Right atrium auricular region (tissue), 2 donors: ENCODE data around the gene SYT7. TPM values are rescaled to one million over a fixed set of nuclear protein-coding genes. Genes with fewer than 3 reads are reported as not detected.

Source experiments
- DNase-seq: peaks from one replicate; pipeline ENCODE4 v3.0.0-alpha.2; 2019; ENCODE audit warnings: low spot score
- H3K27ac ChIP-seq, 2 donors: fragments of 200-600 bp; sonication (generic); 1 replicate in 1 of 2; 2 replicates in 1 of 2; pipeline ENCODE4 v1.5.1; 2016 to 2019
- H3K27me3 ChIP-seq, 2 donors: fragments of 200-600 bp; sonication (generic); one replicate each; pipeline versions ENCODE4 v1.5.1 to v1.6.0; 2017 to 2019
- H3K36me3 ChIP-seq: fragments of 200-600 bp; sonication (generic); one replicate; pipeline ENCODE4 v1.5.1; 2016
- H3K4me1 ChIP-seq, 2 donors: fragments of 200-600 bp; sonication (generic); one replicate each; pipeline versions ENCODE4 v1.5.1 to v1.6.0; 2017 to 2019
- H3K4me3 ChIP-seq, 2 donors: fragments of 200-600 bp; sonication (generic); 1 replicate in 1 of 2; 2 replicates in 1 of 2; pipeline ENCODE4 v1.5.1; 2017 to 2019; ENCODE audit warnings: mild to moderate bottlenecking in 1 of 2, moderate library complexity in 1 of 2
- H3K9me3 ChIP-seq, 2 donors: fragments of 200-600 bp; sonication (generic); one replicate each; pipeline ENCODE4 v1.5.1; 2019
- total RNA-seq, 2 donors: library from RNA; depleted of rRNA; stranded (reverse); fragments of >200 nt; gene quantifications; one replicate each; pipeline ENCODE4 v1.1.0, GENCODE V29; 2016
- TF ChIP-seq, protein P1 (sequence below), 2 donors: fragments of 200-600 bp; sonication (generic); IDR thresholded peaks; one replicate each; pipeline ENCODE4 v1.5.1; 2019; ENCODE audit warnings: antibody characterized with exemption in 2 of 2

The SYT7 gene
- total RNA-seq, 2 donors from 2014 or later, result 19.2 to 23.6 TPM

DNA sequence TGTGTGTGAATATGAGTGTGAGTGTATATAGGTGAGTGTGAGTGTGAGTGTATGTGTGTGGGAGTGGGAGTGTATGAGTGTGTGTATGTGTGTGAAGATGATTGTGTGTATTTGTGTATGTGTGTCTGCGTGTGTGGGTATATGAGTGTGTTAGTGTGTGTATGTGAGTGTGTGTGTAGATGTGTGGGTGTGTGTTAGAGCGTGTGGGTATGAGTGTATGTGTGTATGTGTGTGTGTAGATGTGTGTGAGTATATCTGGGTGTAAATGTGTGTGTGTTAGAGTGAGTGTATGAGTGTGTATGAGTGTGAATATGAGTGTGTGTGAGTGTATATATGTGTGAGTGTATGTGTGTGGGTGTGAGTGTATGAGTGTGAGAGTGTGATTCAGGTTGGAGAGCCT is 83.4 kb downstream of the SYT7 start:
- TF ChIP-seq, protein P1, sequence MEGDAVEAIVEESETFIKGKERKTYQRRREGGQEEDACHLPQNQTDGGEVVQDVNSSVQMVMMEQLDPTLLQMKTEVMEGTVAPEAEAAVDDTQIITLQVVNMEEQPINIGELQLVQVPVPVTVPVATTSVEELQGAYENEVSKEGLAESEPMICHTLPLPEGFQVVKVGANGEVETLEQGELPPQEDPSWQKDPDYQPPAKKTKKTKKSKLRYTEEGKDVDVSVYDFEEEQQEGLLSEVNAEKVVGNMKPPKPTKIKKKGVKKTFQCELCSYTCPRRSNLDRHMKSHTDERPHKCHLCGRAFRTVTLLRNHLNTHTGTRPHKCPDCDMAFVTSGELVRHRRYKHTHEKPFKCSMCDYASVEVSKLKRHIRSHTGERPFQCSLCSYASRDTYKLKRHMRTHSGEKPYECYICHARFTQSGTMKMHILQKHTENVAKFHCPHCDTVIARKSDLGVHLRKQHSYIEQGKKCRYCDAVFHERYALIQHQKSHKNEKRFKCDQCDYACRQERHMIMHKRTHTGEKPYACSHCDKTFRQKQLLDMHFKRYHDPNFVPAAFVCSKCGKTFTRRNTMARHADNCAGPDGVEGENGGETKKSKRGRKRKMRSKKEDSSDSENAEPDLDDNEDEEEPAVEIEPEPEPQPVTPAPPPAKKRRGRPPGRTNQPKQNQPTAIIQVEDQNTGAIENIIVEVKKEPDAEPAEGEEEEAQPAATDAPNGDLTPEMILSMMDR (IDR thresholded peaks at IDR 0.05), result no peak
- H3K4me1 ChIP-seq, result no peaks in the 10 kb centered on the region
- H3K4me3 ChIP-seq, result no peak overlapping the region
- no peaks in the 10 kb centered on the region for H3K36me3 ChIP-seq
- no peaks in the 10 kb centered on the region for H3K27me3 ChIP-seq
- no peak overlapping the region for H3K27ac ChIP-seq
- H3K9me3 ChIP-seq, result no peaks in the 10 kb centered on the region
- DNase-seq, result no peak

DNA sequence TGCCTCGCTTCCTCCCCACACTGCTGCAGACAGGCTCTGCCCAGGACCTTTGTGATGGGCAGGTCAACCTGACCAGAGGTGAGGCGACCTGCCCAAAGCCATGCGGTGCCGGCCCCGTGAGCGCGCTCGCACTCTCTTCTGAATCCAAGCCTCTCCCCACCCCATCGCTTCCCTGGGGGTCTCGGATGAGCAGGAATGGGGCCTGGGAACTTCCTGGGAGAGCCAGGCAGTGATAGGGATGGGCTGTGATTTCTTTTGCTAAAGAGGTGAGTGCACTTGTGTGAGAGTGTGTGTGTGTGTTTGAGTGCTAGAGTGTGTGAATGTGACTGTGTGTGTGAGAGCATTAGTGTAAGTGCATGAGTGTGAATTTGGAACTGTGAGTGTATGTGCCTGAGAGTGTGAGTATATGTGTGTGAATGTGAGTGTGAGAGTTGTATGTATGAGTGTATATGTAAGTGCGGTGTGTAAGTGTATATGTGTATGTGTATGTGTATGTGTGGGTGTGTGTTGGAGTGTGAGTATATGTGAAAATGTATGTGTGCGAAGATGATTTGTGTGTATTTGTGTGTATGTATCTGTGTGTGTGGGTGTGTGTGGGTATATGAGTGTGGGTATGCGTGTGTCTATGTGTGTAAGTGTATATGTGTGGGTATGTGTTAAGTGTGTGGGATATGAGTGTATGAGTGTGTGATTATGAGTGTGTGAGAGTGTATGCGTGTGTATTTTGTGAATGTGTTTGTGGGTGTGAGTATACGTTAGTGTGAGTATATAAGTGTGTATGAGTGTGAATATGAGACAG is 84.1 kb downstream of the SYT7 start:
- Histone ChIP-seq H3K27me3 (no peaks in the 10 kb centered on the region), H3K4me1 (no peaks in the 10 kb centered on the region), H3K27ac (no peak overlapping the region), H3K9me3 (no peaks in the 10 kb centered on the region), H3K36me3 (no peaks in the 10 kb centered on the region), H3K4me3 (no peak overlapping the region)
- DNase-seq, result no peak
- TF ChIP-seq, protein P1 (IDR thresholded peaks at IDR 0.05), result no peak

DNA sequence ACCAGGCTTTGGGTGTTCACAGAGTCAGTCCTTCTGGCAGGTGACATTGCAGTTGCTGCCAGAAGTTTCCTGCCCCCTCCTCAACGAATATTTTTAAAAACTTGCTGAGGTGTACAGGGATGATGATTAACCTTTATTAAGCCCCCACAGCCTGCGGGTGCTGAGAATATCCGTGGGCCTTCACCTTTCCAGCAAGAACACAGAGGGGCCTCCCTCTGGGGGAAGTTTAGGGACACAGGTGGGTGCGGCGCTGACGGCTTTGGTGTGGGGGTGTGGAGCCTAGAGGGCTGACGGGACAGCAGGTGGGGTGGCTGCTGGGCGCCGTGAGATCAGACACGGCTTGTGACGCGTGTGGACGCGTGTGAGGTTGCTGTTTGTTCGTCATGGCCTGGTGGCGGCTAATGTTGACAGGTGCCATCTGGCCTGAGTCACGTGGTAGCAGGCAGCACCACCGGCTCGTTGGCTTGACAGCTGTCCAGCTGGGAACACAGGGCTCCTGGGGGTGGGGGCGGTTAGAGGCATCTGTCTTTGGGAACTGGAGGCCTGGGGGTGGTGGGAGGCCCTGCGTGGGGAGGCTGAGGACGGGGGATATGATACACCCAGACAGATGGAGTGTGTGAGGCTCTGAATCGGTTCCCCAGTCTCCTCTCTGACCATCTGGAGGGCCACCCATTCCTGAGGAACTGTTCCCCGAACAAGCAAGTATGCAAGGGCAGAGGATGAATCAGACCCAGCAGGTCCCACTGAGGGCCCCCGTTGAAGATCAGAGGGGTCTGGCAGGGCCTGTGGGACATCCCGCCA is 84.9 kb downstream of the SYT7 start:
- Histone ChIP-seq H3K27ac (no peak overlapping the region), H3K36me3 (no peaks in the 10 kb centered on the region), H3K4me3 (no peak overlapping the region), H3K4me1 (no peaks in the 10 kb centered on the region), H3K27me3 (no peaks in the 10 kb centered on the region), H3K9me3 (no peaks in the 10 kb centered on the region)
- TF ChIP-seq, protein P1 (IDR thresholded peaks at IDR 0.05), result no peak
- DNase-seq, result no peak

DNA sequence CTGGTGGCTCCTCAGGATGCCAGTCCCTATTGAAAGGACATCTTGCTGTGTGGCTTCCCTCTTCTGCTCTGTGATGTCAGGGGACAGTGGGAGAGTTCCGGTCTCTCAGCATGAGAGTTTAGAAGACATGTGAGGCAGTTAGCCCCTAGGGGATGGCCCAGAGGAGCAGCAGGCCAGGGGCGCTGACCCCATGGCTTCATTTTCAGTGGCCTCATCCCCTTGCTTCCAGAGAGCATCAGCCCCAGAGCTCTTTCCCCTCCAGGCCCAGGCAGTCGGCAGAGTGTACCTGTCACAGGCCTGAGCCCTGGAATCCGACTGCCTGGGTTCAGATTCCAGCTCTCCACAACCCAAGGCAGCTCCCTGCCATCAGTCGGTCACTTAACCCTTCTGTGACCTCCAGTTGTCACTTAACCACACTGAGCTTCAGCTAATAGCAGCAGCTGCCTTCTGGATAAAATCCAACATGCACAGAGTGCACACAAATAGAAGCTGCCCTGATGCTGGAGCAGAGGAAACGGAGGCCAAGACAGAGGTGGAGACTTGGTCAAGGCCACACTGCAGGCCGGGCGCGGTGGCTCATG is 86.4 kb downstream of the SYT7 start:
- Histone ChIP-seq H3K27ac (peak overlapping the region in 1 of 2 donors; percentile 31), H3K4me3 (no peak overlapping the region), H3K4me1 (peaks cover 0 to 12% of the 10 kb centered on the region in 2 donors), H3K36me3 (no peaks in the 10 kb centered on the region), H3K27me3 (no peaks in the 10 kb centered on the region), H3K9me3 (no peaks in the 10 kb centered on the region)
- DNase-seq, result no peak
- TF ChIP-seq, protein P1 (IDR thresholded peaks at IDR 0.05), result no peak

DNA sequence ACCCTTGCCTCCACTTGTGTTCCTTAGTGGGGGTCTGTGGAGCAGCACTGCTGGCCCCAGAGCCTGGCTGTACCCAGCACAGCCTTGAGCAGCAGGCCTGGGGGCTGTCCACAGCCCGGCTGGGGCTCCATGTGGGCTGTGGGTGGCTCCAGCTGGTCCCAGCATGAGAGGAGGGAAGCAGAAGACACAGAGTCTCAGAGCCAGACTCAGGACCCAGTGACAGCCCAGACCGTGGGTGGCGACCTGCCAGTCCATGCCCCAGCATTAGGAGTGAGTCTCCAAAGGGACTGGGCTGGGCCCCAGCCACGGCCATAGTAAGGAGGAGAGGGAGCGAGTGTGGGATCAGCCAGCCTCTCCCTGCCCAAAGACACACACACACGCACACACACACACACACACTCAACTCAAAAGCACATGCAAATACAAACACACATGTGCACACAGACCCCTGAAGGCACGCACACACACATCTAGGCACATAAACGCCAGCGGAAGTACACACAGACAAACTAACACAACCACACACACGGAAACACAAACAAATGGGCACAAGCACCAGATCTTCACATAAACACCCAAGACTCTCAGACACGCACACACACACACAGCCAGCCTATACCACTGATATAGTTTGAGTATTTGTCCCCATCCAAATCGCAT is 89.0 kb downstream of the SYT7 start:
- no peak overlapping the region for H3K27ac ChIP-seq
- H3K36me3 ChIP-seq, result no peaks in the 10 kb centered on the region
- H3K9me3 ChIP-seq, result no peaks in the 10 kb centered on the region
- TF ChIP-seq, protein P1 (IDR thresholded peaks at IDR 0.05), result no peak
- H3K4me1 ChIP-seq, result peaks cover 0 to 18% of the 10 kb centered on the region in 2 donors
- H3K4me3 ChIP-seq, result no peak overlapping the region
- DNase-seq, result no peak
- H3K27me3 ChIP-seq, result no peaks in the 10 kb centered on the region
